Fibroblast of mammary gland (primary cell): ENCODE results near the gene NSMF.

ENCODE experiments used
- DNase-seq: peaks from one replicate; pipeline ENCODE4 v3.0.0-alpha.2; 2010; ENCODE audit warnings: low read depth
- H3K4me3 ChIP-seq: 2 replicates; pipeline ENCODE4 v1.5.1; 2011; ENCODE audit warnings: low read depth, mild to moderate bottlenecking, low read length, moderate library complexity; ENCODE audit not compliant: control insufficient read depth
- CTCF ChIP-seq: conservative IDR thresholded peaks from 2 replicates; pipeline ENCODE4 v1.5.1; 2011; ENCODE audit warnings: low read depth, low read length, inconsistent platforms; ENCODE audit not compliant: control insufficient read depth, insufficient read depth

Gene NSMF

GRCh38 chr9:137435980-137436760, 23.0 kb downstream of the NSMF start:
- H3K4me3 ChIP-seq, result no peak overlapping the region
- TF ChIP-seq CTCF, result no peak
- DNase-seq, result peak; percentile 85

- no peak overlapping the region for H3K4me3 ChIP-seq
- no peak for DNase-seq
- no peak for TF ChIP-seq CTCF
Measured at GRCh38 chr9:137435381-137435891, 23.7 kb downstream of the NSMF start.

- no peak for TF ChIP-seq CTCF
- no peak overlapping the region for H3K4me3 ChIP-seq
Measured at GRCh38 chr9:137434498-137435380, 24.4 kb downstream of the NSMF start.

GRCh38 chr9:137433916-137434431, 25.2 kb downstream of the NSMF start:
- no peak overlapping the region for H3K4me3 ChIP-seq
- no peak for TF ChIP-seq CTCF
- no peak for DNase-seq

More at GRCh38 chr9:137434498-137435380, 24.4 kb downstream of the NSMF start:
- DNase-seq, result no peak

GRCh38 chr9:137433349-137433915, 25.7 kb downstream of the NSMF start:
- no peak overlapping the region for H3K4me3 ChIP-seq
- no peak for DNase-seq
- TF ChIP-seq CTCF, result no peak

- no peak for DNase-seq
- no peak for TF ChIP-seq CTCF
- H3K4me3 ChIP-seq, result no peak overlapping the region
Measured at GRCh38 chr9:137432687-137433348, 26.3 kb downstream of the NSMF start.
